IMR-90 (cell line): ENCODE data around the gene IMPDH1. TPM values are rescaled to one million over a fixed set of nuclear protein-coding genes. Genes with fewer than 3 reads are reported as not detected.

Experiments
- ATAC-seq: fragments of 200-7000 bp; cut with Tn5 transposase; 2 replicates; pipeline ENCODE4 v1.9.1; 2020; ENCODE audit warnings: low read depth, mild to moderate bottlenecking, moderate library complexity
- BruUV-seq: library from RNA; stranded (reverse); fragments of 400-500 nt; replicated peaks from 2 replicates; lab custom pipeline; 2021; lab: Mats Ljungman, UMichigan
- CTCF ChIA-PET: fragments of 300-600 bp; formaldehyde crosslinking; extraction: SDS; loops from one replicate; lab custom pipeline; 2021; ENCODE audit warnings: antibody characterized with exemption; lab: Yijun Ruan, JAX
- POLR2A ChIA-PET: fragments of 300-600 bp; sonication (Branson Sonifier 250); formaldehyde crosslinking; loops from one replicate; lab custom pipeline; 2022; ENCODE audit warnings: antibody characterized with exemption; ENCODE audit not compliant: unreplicated experiment; lab: Charles Lee
- DNase-seq: peaks from one replicate; pipeline ENCODE4 v3.0.0; 2013
- H2AFZ ChIP-seq: replicated peaks from 2 replicates; pipeline ENCODE3; 2013; ENCODE audit warnings: low read length, mild to moderate bottlenecking; ENCODE audit not compliant: poor library complexity
- H2AK5ac ChIP-seq: 2 replicates; pipeline ENCODE4 v1.6.1; 2013; ENCODE audit warnings: low read depth, low read length, inconsistent platforms
- H2AK9ac ChIP-seq: replicated peaks from 2 replicates; pipeline ENCODE3; 2013; ENCODE audit warnings: mild to moderate bottlenecking, low read depth, low read length, moderate library complexity; ENCODE audit not compliant: poor library complexity
- H2BK120ac ChIP-seq: 2 replicates; pipeline ENCODE4 v1.6.1; 2013; ENCODE audit warnings: low read depth, low read length, inconsistent platforms
- H2BK15ac ChIP-seq: 3 replicates; pipeline ENCODE4 v1.6.1; 2013; ENCODE audit warnings: low read depth, low read length, inconsistent platforms
- H2BK20ac ChIP-seq: 2 replicates; pipeline ENCODE4 v1.6.1; 2013; ENCODE audit warnings: low read depth, mild to moderate bottlenecking, inconsistent platforms, low read length, moderate library complexity
- H2BK5ac ChIP-seq: 2 replicates; pipeline ENCODE4 v1.6.1; 2013; ENCODE audit warnings: mild to moderate bottlenecking, low read depth, low read length, inconsistent platforms; ENCODE audit not compliant: poor library complexity, severe bottlenecking
- H3K14ac ChIP-seq: replicated peaks from 2 replicates; pipeline ENCODE4 v1.6.1; 2013; ENCODE audit warnings: low read depth, low read length, inconsistent platforms
- H3K18ac ChIP-seq: 2 replicates; pipeline ENCODE4 v1.6.1; 2013; ENCODE audit warnings: low read depth, low read length, control low read depth
- H3K23ac ChIP-seq: 2 replicates; pipeline ENCODE4 v1.6.1; 2013; ENCODE audit warnings: low read depth, low read length, inconsistent platforms
- H3K27ac ChIP-seq: 2 replicates; pipeline ENCODE4 v1.5.1; 2013; ENCODE audit warnings: mild to moderate bottlenecking, control low read depth, low read length; ENCODE audit not compliant: insufficient read depth
- H3K27me3 ChIP-seq: 2 replicates; pipeline ENCODE4 v1.6.1; 2013; ENCODE audit warnings: low read length; ENCODE audit not compliant: control insufficient read depth, insufficient read depth
- H3K36me3 ChIP-seq: 2 replicates; pipeline ENCODE4 v1.6.1; 2013; ENCODE audit warnings: low read length, mixed read lengths; ENCODE audit not compliant: control insufficient read depth, insufficient read depth
- H3K4ac ChIP-seq: 2 replicates; pipeline ENCODE4 v1.6.1; 2013; ENCODE audit warnings: low read depth, low read length, inconsistent platforms
- H3K4me1 ChIP-seq: 2 replicates; pipeline ENCODE4 v1.6.1; 2013; ENCODE audit warnings: low read length, mixed read lengths; ENCODE audit not compliant: control insufficient read depth, insufficient read depth
- H3K4me2 ChIP-seq: 2 replicates; pipeline ENCODE4 v1.6.1; 2013; ENCODE audit warnings: low read depth, mild to moderate bottlenecking, control low read depth, low read length, moderate library complexity
- H3K4me3 ChIP-seq: 2 replicates; pipeline ENCODE4 v1.5.1; 2013; ENCODE audit warnings: low read depth, mild to moderate bottlenecking, control low read depth, low read length, moderate library complexity; ENCODE audit not compliant: insufficient read depth
- H3K56ac ChIP-seq: 2 replicates; pipeline ENCODE4 v1.6.1; 2013; ENCODE audit warnings: low read length, inconsistent platforms; ENCODE audit not compliant: insufficient read depth; ENCODE audit errors: extremely low read depth
- H3K79me1 ChIP-seq, 2 experiments: 2 replicates each; pipeline ENCODE4 v1.6.1; 2013; ENCODE audit warnings: low read length in 2 of 2, inconsistent platforms in 1 of 2, low read depth in 1 of 2
- H3K9ac ChIP-seq: 2 replicates; pipeline ENCODE4 v1.6.1; 2013; ENCODE audit warnings: low read depth, low read length, control low read depth
- H3K9me1 ChIP-seq: 2 replicates; pipeline ENCODE4 v1.6.1; 2013; ENCODE audit warnings: low read length, inconsistent platforms; ENCODE audit not compliant: insufficient read depth
- H3K9me3 ChIP-seq: 2 replicates; pipeline ENCODE4 v1.6.1; 2013; ENCODE audit warnings: low read length; ENCODE audit not compliant: control insufficient read depth, insufficient read depth
- H4K20me1 ChIP-seq: 2 replicates; pipeline ENCODE4 v1.6.1; 2013; ENCODE audit warnings: low read length, inconsistent platforms; ENCODE audit not compliant: insufficient read depth
- H4K5ac ChIP-seq: 2 replicates; pipeline ENCODE4 v1.6.1; 2013; ENCODE audit warnings: mild to moderate bottlenecking, low read depth, low read length, control low read depth
- H4K8ac ChIP-seq, 2 experiments: 2 replicates each; pipeline ENCODE4 v1.6.1; 2013; ENCODE audit warnings: low read depth in 2 of 2, low read length in 2 of 2, control low read depth in 1 of 2, inconsistent platforms in 1 of 2
- H4K91ac ChIP-seq: 2 replicates; pipeline ENCODE4 v1.6.1; 2013; ENCODE audit warnings: low read depth, low read length, inconsistent platforms; ENCODE audit not compliant: insufficient read depth
- WGBS, 2 experiments: methylation state at CpG; one replicate each; pipeline versions ENCODE4 v1.1.5 to v1.1.7; 2013; ENCODE audit warnings: missing lambda C conversion rate in 2 of 2; ENCODE audit not compliant: insufficient read length in 1 of 2; ENCODE audit errors: extremely low coverage in 2 of 2; 5-methylcytosine and 5-hydroxymethylcytosine counted together
- dilution Hi-C: fragments of 300-500 bp; cut with HindIII; formaldehyde crosslinking; loops from one replicate; pipeline ENCODE4 v1.14.3; 2018; ENCODE audit warnings: low sequenced_read_pairs; ENCODE audit not compliant: unreplicated experiment
- in situ Hi-C: fragments of 300-500 bp; cut with MboI; formaldehyde crosslinking; loops from 3 replicates; pipeline ENCODE4 v1.14.3; 2019; ENCODE audit warnings: low sequenced_read_pairs, inconsistent platforms, mixed read lengths
- intact Hi-C: fragments of 100-400 bp; cut with micrococcal nuclease; formaldehyde crosslinking; loops from 2 replicates; pipeline ENCODE4 v1.10.0; 2022
- polyA plus RNA-seq, 3 experiments: library from polyadenylated mRNA; depleted of rRNA; stranded (reverse); fragments of >200 nt; gene quantifications; 2 replicates each; pipeline ENCODE4 v1.2.3, GENCODE V29; 2012; ENCODE audit warnings: low replicate concordance in 1 of 3
- total RNA-seq: library from RNA; depleted of rRNA; stranded (reverse); fragments of >200 nt; gene quantifications from 2 replicates; pipeline ENCODE4 v1.2.3, GENCODE V29; 2012
- TF ChIP-seq, protein P1 (sequence below): fragments of 150-350 bp; IDR thresholded peaks from 2 replicates; pipeline ENCODE4 v1.6.1; 2016; ENCODE audit warnings: low read depth, mild to moderate bottlenecking, low read length, moderate library complexity, borderline replicate concordance

IMPDH1 gene
- total and polyA plus RNA-seq, 2 of the 4 experiments (the other 2 are of a cell fraction) = 49.5 to 69.3 TPM

DNA sequence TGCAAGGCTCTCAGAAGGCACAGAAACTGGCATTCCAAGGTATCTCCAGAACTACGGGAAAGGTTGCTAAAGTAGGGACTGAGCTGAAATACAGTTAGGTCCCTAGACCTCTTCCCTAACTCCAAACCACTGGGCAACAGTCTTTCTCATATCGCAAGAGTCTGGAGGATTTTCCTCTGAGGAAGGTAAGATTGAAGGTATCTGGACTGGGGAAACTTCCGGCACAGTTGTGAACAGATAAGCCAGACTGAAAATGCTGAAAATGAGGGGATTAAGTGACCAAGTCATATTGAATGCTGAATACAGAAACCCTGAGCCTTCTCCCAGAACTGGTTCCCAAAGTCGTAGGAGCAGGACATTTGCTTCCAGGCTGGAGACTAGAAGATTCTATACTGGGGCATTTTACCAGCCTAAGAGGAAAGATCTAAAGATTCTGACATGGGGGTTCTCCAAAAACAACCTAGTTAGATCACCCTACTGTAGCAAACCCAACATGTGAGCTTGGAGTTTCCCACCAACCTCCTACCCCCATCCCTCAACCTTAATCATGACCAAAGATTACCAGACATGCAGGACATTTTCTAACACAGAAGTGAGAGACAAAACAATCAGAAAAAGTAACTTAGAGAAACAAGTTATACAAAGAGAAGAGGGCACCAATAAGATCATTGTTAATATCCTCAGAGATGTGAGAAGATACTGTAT, 45.5 kb downstream of the IMPDH1 start:
- dilution Hi-C loops = no loop called here
- no peak overlapping the region for H2BK5ac ChIP-seq
- no peak overlapping the region for H2AFZ ChIP-seq
- H3K23ac ChIP-seq = no peak overlapping the region; the same call in 1 of the 2 replicates
- no peak overlapping the region for H2BK15ac ChIP-seq
- no peak overlapping the region for H4K8ac ChIP-seq
- no peaks in the 10 kb centered on the region for H3K36me3 ChIP-seq
- intact Hi-C loops = no loop called here
- BruUV-seq = no TSS peak
- H3K4ac ChIP-seq = no peak overlapping the region
- no peak overlapping the region for H2BK120ac ChIP-seq
- H3K79me1 ChIP-seq = no peaks in the 10 kb centered on the region
- no peak overlapping the region for H2AK9ac ChIP-seq
- H3K27me3 ChIP-seq = peaks cover 68% of the 10 kb centered on the region
- no peaks in the 10 kb centered on the region for H3K9me3 ChIP-seq
- no CpG with 5 or more reads among the region's 4 CpGs for WGBS, 2 experiments
- H4K91ac ChIP-seq = no peak overlapping the region
- POLR2A ChIA-PET = no interaction called here
- H3K9ac ChIP-seq = no peak overlapping the region
- H4K20me1 ChIP-seq = 0 out of 2 replicates have a peak, but pooled peaks cover 3% of the 10 kb centered on the region
- H2AK5ac ChIP-seq = no peak overlapping the region
- no peak overlapping the region for H3K4me3 ChIP-seq
- ATAC-seq = no peak
- DNase-seq = no peak
- no peak overlapping the region for H3K27ac ChIP-seq
- H3K4me2 ChIP-seq = no peak overlapping the region
- no peaks in the 10 kb centered on the region for H3K9me1 ChIP-seq
- no peak overlapping the region for H3K56ac ChIP-seq
- TF ChIP-seq, protein P1, sequence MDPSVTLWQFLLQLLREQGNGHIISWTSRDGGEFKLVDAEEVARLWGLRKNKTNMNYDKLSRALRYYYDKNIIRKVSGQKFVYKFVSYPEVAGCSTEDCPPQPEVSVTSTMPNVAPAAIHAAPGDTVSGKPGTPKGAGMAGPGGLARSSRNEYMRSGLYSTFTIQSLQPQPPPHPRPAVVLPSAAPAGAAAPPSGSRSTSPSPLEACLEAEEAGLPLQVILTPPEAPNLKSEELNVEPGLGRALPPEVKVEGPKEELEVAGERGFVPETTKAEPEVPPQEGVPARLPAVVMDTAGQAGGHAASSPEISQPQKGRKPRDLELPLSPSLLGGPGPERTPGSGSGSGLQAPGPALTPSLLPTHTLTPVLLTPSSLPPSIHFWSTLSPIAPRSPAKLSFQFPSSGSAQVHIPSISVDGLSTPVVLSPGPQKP = no peak
- CTCF ChIA-PET = no interaction called here
- in situ Hi-C loops = no loop called here
- H4K5ac ChIP-seq = no peak overlapping the region
- H3K14ac ChIP-seq = no peak overlapping the region
- H3K18ac ChIP-seq = no peak overlapping the region
- no peaks in the 10 kb centered on the region; the same call in 1 of the 2 replicates for H3K4me1 ChIP-seq
- H2BK20ac ChIP-seq = no peak overlapping the region
